WTC11 (cell line): Measurements from ENCODE around the gene S1PR1. TPM values are rescaled to one million over a fixed set of nuclear protein-coding genes. Genes with fewer than 3 reads are reported as not detected.
"Not testable (repeated sequence)": the region's sequence is repeated elsewhere in the genome, so short reads cannot be mapped to it uniquely, and the experiment has no call there.

Experiments used
- ATAC-seq: fragments of 200-7000 bp; cut with Tn5 transposase; 2 replicates; pipeline ENCODE4 v1.10.0; 2021; ENCODE audit warnings: mild to moderate bottlenecking, moderate library complexity
- CTCF ChIA-PET: fragments of 300-600 bp; sonication (Branson Sonifier 250); formaldehyde crosslinking; loops from one replicate; lab custom pipeline; 2021; ENCODE audit warnings: antibody characterized with exemption; lab: Charles Lee
- POLR2A ChIA-PET: fragments of 350-600 bp; sonication (Branson Sonifier 250); formaldehyde crosslinking; loops from one replicate; lab custom pipeline; 2021; ENCODE audit warnings: antibody characterized with exemption; lab: Charles Lee
- DNase-seq: peaks from one replicate; pipeline ENCODE4 v3.0.0; 2021; ENCODE audit warnings: low spot score
- H3K27ac Mint-ChIP-seq: 2 replicates; pipeline ENCODE4 v1.8.0; 2021; ENCODE audit warnings: mixed read lengths
- H3K27me3 Mint-ChIP-seq: 2 replicates; pipeline ENCODE4 v1.8.0; 2021; ENCODE audit warnings: low read depth, mild to moderate bottlenecking, moderate library complexity, mixed read lengths
- H3K36me3 Mint-ChIP-seq: 2 replicates; pipeline ENCODE4 v1.8.0; 2021; ENCODE audit warnings: mixed read lengths
- H3K4me1 Mint-ChIP-seq: 2 replicates; pipeline ENCODE4 v1.8.0; 2022; ENCODE audit warnings: mixed read lengths
- H3K4me3 Mint-ChIP-seq: 2 replicates; pipeline ENCODE4 v1.8.0; 2021; ENCODE audit warnings: mild to moderate bottlenecking, moderate library complexity, mixed read lengths
- H3K9me3 Mint-ChIP-seq: 2 replicates; pipeline ENCODE4 v1.8.0; 2021; ENCODE audit warnings: mixed read lengths
- AFF4 ChIP-seq: sonication (generic); formaldehyde crosslinking; IDR thresholded peaks from 2 replicates; pipeline ENCODE4 v1.8.1; 2023; ENCODE audit warnings: mild to moderate bottlenecking, missing genetic modification reagents, borderline replicate concordance
- ATF1 ChIP-seq: sonication (generic); formaldehyde crosslinking; IDR thresholded peaks from 2 replicates; pipeline ENCODE4 v1.8.1; 2023; ENCODE audit warnings: mild to moderate bottlenecking, moderate library complexity, missing genetic modification reagents
- CREM ChIP-seq: sonication (generic); formaldehyde crosslinking; IDR thresholded peaks from 2 replicates; pipeline ENCODE4 v1.8.1; 2022; ENCODE audit warnings: mild to moderate bottlenecking, missing genetic modification reagents, moderate library complexity
- NFATC4 ChIP-seq: fragments of 250-450 bp; sonication (Bioruptor Pico); IDR thresholded peaks from 2 replicates; pipeline ENCODE4 v1.9.0; 2021; ENCODE audit warnings: mild to moderate bottlenecking
- NFYB ChIP-seq: sonication (generic); formaldehyde crosslinking; conservative IDR thresholded peaks from 2 replicates; pipeline ENCODE4 v1.8.0; 2022; ENCODE audit warnings: low read depth, missing genetic modification reagents
- NR2C2 ChIP-seq: sonication (generic); formaldehyde crosslinking; IDR thresholded peaks from 2 replicates; pipeline ENCODE4 v1.8.0; 2022; ENCODE audit warnings: mild to moderate bottlenecking, missing genetic modification reagents
- SMAD4 ChIP-seq: sonication (generic); formaldehyde crosslinking; IDR thresholded peaks from 2 replicates; pipeline ENCODE4 v1.8.0; 2022; ENCODE audit warnings: mild to moderate bottlenecking, missing genetic modification reagents
- SOX15 ChIP-seq: fragments of 250-450 bp; sonication (Bioruptor Pico); IDR thresholded peaks from 2 replicates; pipeline ENCODE4 v1.9.0; 2021; ENCODE audit warnings: mild to moderate bottlenecking
- USF2 ChIP-seq: sonication (generic); formaldehyde crosslinking; IDR thresholded peaks from 2 replicates; pipeline ENCODE4 v1.8.1; 2023; ENCODE audit warnings: mild to moderate bottlenecking, missing genetic modification reagents, moderate library complexity
- ZNF232 ChIP-seq: sonication (generic); formaldehyde crosslinking; IDR thresholded peaks from 2 replicates; pipeline ENCODE4 v1.8.0; 2022; ENCODE audit warnings: mild to moderate bottlenecking, missing genetic modification reagents
- ZNF281 ChIP-seq: sonication (generic); formaldehyde crosslinking; IDR thresholded peaks from 2 replicates; pipeline ENCODE4 v1.8.0; 2023; ENCODE audit warnings: mild to moderate bottlenecking, missing genetic modification reagents
- ZNF416 ChIP-seq: fragments of 250-450 bp; sonication (Bioruptor Pico); IDR thresholded peaks from 2 replicates; pipeline ENCODE4 v1.9.0; 2021; ENCODE audit warnings: mild to moderate bottlenecking, inconsistent platforms
- total RNA-seq: library from RNA; stranded (reverse); gene quantifications from 3 replicates; pipeline ENCODE4 v1.2.3, GENCODE V29; 2021
- TF ChIP-seq, protein P1 (sequence below): fragments of 250-450 bp; sonication (Bioruptor Pico); IDR thresholded peaks from 2 replicates; pipeline ENCODE4 v1.9.0; 2021; ENCODE audit warnings: mild to moderate bottlenecking
- TF ChIP-seq, protein P2 (sequence below): sonication (generic); formaldehyde crosslinking; conservative IDR thresholded peaks from 2 replicates; pipeline ENCODE4 v1.8.1; 2023; ENCODE audit warnings: mild to moderate bottlenecking, low read depth, missing genetic modification reagents, moderate library complexity
- TF ChIP-seq, protein P3 (sequence below): sonication (generic); formaldehyde crosslinking; IDR thresholded peaks from 2 replicates; pipeline ENCODE4 v1.8.1; 2023; ENCODE audit warnings: mild to moderate bottlenecking, missing genetic modification reagents

Gene S1PR1
- total RNA-seq, 1 experiment from 2014 or later = 3.2 TPM

- TF ChIP-seq, protein P1, sequence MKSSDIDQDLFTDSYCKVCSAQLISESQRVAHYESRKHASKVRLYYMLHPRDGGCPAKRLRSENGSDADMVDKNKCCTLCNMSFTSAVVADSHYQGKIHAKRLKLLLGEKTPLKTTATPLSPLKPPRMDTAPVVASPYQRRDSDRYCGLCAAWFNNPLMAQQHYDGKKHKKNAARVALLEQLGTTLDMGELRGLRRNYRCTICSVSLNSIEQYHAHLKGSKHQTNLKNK (CRISPR knock-in tag) = no peak
- TF ChIP-seq NFATC4 (no peak), NR2C2 (CRISPR knock-in tag) (no peak), ZNF416 (no peak), SOX15 (CRISPR knock-in tag) (no peak), AFF4 (CRISPR knock-in tag) (no peak)
- TF ChIP-seq, protein P2, sequence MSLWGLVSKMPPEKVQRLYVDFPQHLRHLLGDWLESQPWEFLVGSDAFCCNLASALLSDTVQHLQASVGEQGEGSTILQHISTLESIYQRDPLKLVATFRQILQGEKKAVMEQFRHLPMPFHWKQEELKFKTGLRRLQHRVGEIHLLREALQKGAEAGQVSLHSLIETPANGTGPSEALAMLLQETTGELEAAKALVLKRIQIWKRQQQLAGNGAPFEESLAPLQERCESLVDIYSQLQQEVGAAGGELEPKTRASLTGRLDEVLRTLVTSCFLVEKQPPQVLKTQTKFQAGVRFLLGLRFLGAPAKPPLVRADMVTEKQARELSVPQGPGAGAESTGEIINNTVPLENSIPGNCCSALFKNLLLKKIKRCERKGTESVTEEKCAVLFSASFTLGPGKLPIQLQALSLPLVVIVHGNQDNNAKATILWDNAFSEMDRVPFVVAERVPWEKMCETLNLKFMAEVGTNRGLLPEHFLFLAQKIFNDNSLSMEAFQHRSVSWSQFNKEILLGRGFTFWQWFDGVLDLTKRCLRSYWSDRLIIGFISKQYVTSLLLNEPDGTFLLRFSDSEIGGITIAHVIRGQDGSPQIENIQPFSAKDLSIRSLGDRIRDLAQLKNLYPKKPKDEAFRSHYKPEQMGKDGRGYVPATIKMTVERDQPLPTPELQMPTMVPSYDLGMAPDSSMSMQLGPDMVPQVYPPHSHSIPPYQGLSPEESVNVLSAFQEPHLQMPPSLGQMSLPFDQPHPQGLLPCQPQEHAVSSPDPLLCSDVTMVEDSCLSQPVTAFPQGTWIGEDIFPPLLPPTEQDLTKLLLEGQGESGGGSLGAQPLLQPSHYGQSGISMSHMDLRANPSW = no peak
These were observed 31.4 kb upstream of the S1PR1 start (continued) for GRCh38 chr1:101205457-101205856.

- DNase-seq, H3K27me3 Mint-ChIP-seq, CTCF ChIA-PET, H3K36me3 Mint-ChIP-seq, H3K9me3 Mint-ChIP-seq, H3K4me3 Mint-ChIP-seq, H3K27ac Mint-ChIP-seq, H3K4me1 Mint-ChIP-seq, POLR2A ChIA-PET, ATAC-seq: not testable (repeated sequence)
These were observed 30.7 kb upstream of the S1PR1 start for GRCh38 chr1:101206139-101206538.

GRCh38 chr1:101207271-101207670 lies 29.5 kb upstream of the S1PR1 start:
- H3K27me3 Mint-ChIP-seq, H3K4me3 Mint-ChIP-seq: not testable (repeated sequence)
- CTCF ChIA-PET = interaction anchor here (0.6 kb wide), 1 partner anchor 13 kb away, joined by 4 read pairs; no protein-coding TSS in a partner anchor

GRCh38 chr1:101207891-101208290 lies 28.9 kb upstream of the S1PR1 start:
- Mint-ChIP-seq H3K4me3 (no peak overlapping the region), H3K36me3 (no peaks in the 10 kb centered on the region), H3K4me1 (no peaks in the 10 kb centered on the region), H3K9me3 (no peaks in the 10 kb centered on the region), H3K27ac (no peak overlapping the region), H3K27me3 (no peaks in the 10 kb centered on the region)
- DNase-seq (no peak), ATAC-seq (no peak)
- ChIA-PET POLR2A (no interaction called here), CTCF (no interaction called here)
- TF ChIP-seq ZNF281 (CRISPR knock-in tag) (no peak), USF2 (CRISPR knock-in tag) (no peak), ZNF232 (CRISPR knock-in tag) (no peak), ATF1 (CRISPR knock-in tag) (no peak), SOX15 (CRISPR knock-in tag) (no peak), NFYB (CRISPR knock-in tag) (no peak), CREM (CRISPR knock-in tag) (no peak), SMAD4 (no peak)
- TF ChIP-seq, protein P3, sequence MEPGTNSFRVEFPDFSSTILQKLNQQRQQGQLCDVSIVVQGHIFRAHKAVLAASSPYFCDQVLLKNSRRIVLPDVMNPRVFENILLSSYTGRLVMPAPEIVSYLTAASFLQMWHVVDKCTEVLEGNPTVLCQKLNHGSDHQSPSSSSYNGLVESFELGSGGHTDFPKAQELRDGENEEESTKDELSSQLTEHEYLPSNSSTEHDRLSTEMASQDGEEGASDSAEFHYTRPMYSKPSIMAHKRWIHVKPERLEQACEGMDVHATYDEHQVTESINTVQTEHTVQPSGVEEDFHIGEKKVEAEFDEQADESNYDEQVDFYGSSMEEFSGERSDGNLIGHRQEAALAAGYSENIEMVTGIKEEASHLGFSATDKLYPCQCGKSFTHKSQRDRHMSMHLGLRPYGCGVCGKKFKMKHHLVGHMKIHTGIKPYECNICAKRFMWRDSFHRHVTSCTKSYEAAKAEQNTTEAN (CRISPR knock-in tag) = no peak

More at GRCh38 chr1:101207271-101207670, 29.5 kb upstream of the S1PR1 start:
- H3K4me1 Mint-ChIP-seq, H3K36me3 Mint-ChIP-seq, ATAC-seq, H3K27ac Mint-ChIP-seq, H3K9me3 Mint-ChIP-seq, POLR2A ChIA-PET, DNase-seq: not testable (repeated sequence)
